GM12872 (cell line): ENCODE measurements around the gene PSME2.

Source experiments
- CTCF ChIP-seq: IDR thresholded peaks from 3 replicates; pipeline ENCODE4 v1.5.1; 2011; ENCODE audit warnings: low read depth, mild to moderate bottlenecking, low read length, moderate library complexity; ENCODE audit not compliant: insufficient read depth

Gene PSME2

GRCh38 chr14:24129410-24129998, 16.9 kb downstream of the PSME2 start:
- TF ChIP-seq CTCF = no peak

DNA sequence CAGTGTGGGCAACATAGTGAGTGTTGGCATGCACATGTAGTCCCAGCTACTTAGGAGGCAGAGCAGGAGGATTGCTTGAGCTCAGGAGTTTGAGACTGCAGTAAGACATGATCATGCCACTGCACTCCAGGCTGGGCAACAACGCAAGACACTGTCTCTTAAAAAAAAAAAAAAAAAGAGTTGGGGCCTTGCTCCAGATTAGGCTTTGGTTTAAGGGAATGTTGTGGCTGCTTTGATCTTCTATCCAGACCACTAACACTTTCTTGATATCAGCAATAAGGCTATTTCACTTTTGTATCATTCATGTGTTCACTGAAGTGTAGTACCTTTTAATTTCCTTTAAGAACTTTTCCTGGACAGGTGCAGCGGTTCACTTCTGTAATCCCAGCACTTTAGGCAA, 18.7 kb downstream of the PSME2 start:
- no peak for TF ChIP-seq CTCF

DNA sequence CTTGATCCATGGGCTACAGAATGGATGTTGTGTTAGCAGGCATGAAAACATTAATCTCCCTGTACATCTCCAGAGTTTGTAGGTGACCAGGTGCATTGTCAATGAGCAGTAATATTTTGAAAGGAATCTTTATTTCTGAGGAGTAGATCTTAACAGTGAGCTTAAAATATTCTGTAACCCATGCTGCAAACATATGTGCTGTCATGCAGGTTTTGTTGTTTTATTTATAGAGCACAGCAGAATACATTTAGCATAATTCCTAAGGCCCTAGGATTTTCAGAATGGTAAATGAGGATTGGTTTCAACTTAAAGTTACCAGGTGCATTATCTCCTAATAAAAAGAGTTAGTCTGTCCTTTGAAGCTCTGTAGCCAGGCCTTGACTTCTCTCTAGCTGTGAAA, 19.5 kb downstream of the PSME2 start:
- no peak for TF ChIP-seq CTCF

DNA sequence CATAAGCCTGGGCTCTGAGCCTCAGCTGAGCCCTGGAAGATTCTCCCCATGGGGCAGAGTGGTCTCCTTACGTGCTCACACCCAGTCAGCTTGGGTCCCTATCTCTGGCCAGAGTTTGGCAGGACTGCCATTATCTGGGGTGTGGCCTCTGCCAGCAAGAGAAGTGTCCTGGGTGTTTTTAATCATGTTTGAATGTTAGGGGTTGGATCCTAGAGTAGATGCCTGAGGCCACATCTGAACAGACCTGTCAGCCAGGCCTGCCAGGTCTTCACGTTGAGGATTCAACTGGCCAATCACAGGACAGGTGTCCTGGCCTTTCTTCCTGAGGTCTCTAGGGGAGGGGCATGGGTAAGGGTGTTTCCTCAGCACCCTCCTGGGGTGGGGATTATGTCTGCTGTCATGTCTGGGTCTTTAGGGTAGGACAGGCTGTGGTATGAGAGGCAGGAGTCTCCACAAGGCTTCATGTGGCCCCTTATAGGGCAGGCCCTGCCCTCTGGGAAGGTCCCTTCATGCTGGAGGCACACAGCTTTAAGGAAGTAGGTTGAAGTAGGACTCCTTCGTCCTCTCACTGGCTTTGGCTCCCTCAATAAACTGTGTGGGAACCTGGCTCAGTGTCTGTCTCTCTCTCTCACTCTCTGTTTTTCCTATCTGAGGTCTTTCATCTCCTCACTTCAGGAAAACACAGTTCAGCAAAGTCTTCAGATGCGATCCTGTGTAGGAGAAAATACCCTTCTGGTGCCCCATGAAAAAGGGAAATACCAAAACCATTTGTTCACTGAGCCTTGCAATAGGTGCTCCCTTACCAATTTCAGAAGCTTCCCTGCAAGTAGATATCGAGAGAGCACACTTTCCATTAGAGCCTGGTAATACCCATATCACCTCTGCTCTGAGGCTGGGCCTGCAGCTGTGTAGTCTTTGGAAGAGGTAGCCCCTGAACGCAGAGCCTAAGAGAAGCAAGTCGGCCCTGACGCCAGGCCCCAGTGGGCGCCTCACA, 22.7 kb downstream of the PSME2 start:
- TF ChIP-seq CTCF = no peak

GRCh38 chr14:24122898-24123297, 23.5 kb downstream of the PSME2 start:
- TF ChIP-seq CTCF = no peak

GRCh38 chr14:24122416-24122815, 24.0 kb downstream of the PSME2 start:
- TF ChIP-seq CTCF = no peak

DNA sequence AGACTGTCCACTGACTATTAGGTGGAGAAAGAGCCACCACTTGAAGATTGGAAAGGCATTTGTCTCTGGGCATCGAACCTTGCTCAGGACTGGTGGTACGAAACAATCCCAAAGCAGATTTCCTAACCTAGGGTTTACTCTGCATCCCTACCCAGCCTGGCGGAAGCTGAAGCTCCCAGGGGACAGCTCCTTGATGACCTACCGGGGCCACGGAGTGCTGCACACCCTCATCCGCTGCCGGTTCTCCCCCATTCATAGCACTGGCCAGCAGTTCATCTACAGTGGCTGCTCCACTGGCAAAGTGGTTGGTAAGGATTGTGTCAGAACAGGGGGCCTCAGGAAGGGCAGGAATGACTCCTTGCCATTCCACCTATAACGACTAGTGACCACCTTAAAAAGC, 25.2 kb downstream of the PSME2 start:
- no peak for TF ChIP-seq CTCF
